A673 (cell line): ENCODE measurements around the gene ARNT2. TPM values are rescaled to one million over a fixed set of nuclear protein-coding genes. Genes with fewer than 3 reads are reported as not detected.

Experiments used
- BruUV-seq: library from RNA; stranded (reverse); fragments of 400-500 nt; replicated peaks from 2 replicates; lab custom pipeline; 2021; lab: Mats Ljungman, UMichigan
- CTCF ChIA-PET: fragments of 300-600 bp; sonication (Branson Sonifier 250); formaldehyde crosslinking; loops from one replicate; lab custom pipeline; 2022; ENCODE audit warnings: antibody characterized with exemption; lab: Charles Lee
- POLR2A ChIA-PET: fragments of 300-600 bp; sonication (Branson Sonifier 250); formaldehyde crosslinking; loops from one replicate; lab custom pipeline; 2022; ENCODE audit warnings: antibody characterized with exemption; ENCODE audit not compliant: low non-redundant PET; lab: Charles Lee
- DNase-seq: peaks from one replicate; pipeline ENCODE4 v3.0.0-alpha.2; 2015; ENCODE audit warnings: low spot score
- H3K27ac ChIP-seq: fragments of 200-600 bp; sonication (generic); 2 replicates; pipeline ENCODE4 v1.5.1; 2016; ENCODE audit warnings: mixed run types, low read depth, mild to moderate bottlenecking, mixed read lengths, antibody characterized with exemption, low read length; ENCODE audit not compliant: poor library complexity, severe bottlenecking
- H3K27me3 ChIP-seq: fragments of 200-600 bp; sonication (generic); replicated peaks from 2 replicates; pipeline ENCODE4 v1.6.1; 2017; ENCODE audit warnings: mixed run types, low read depth, mild to moderate bottlenecking, mixed read lengths, antibody characterized with exemption, low read length; ENCODE audit not compliant: insufficient read depth, poor library complexity
- H3K36me3 ChIP-seq: fragments of 200-600 bp; sonication (generic); 2 replicates; pipeline ENCODE4 v1.6.1; 2016; ENCODE audit warnings: mixed run types, mild to moderate bottlenecking, mixed read lengths, antibody characterized with exemption, low read length; ENCODE audit not compliant: insufficient read depth, poor library complexity, severe bottlenecking
- H3K4me1 ChIP-seq: fragments of 200-600 bp; sonication (generic); 2 replicates; pipeline ENCODE4 v1.6.1; 2017; ENCODE audit warnings: mixed run types, mild to moderate bottlenecking, mixed read lengths, antibody characterized with exemption, low read length; ENCODE audit not compliant: insufficient read depth, poor library complexity, severe bottlenecking
- H3K4me3 ChIP-seq: fragments of 200-600 bp; sonication (generic); 2 replicates; pipeline ENCODE4 v1.5.1; 2016; ENCODE audit warnings: low read depth, mixed run types, mild to moderate bottlenecking, mixed read lengths, low read length; ENCODE audit not compliant: poor library complexity, severe bottlenecking
- H3K9me3 ChIP-seq: fragments of 200-600 bp; sonication (generic); 2 replicates; pipeline ENCODE4 v1.6.1; 2016; ENCODE audit warnings: mixed run types, low read depth, mild to moderate bottlenecking, mixed read lengths, antibody characterized with exemption, low read length; ENCODE audit not compliant: poor library complexity, severe bottlenecking
- EZH2 ChIP-seq: fragments of 200-600 bp; sonication (generic); IDR thresholded peaks from 2 replicates; pipeline ENCODE4 v1.6.1; 2017; ENCODE audit warnings: borderline replicate concordance, low read depth, mild to moderate bottlenecking, mixed read lengths, antibody characterized with exemption, low read length; ENCODE audit not compliant: poor library complexity, severe bottlenecking
- intact Hi-C: fragments of 100-400 bp; cut with micrococcal nuclease; formaldehyde crosslinking; loops from one replicate; pipeline ENCODE4 v1.10.0; 2022; ENCODE audit not compliant: unreplicated experiment
- total RNA-seq: library from RNA; stranded (reverse); gene quantifications from 2 replicates; pipeline ENCODE4 v1.2.3, GENCODE V29; 2021
- TF ChIP-seq, protein P1 (sequence below): fragments of 300-800, 200-600 bp; sonication (generic); conservative IDR thresholded peaks from 2 replicates; pipeline ENCODE4 v1.5.1; 2017; ENCODE audit warnings: low read depth, mild to moderate bottlenecking, antibody characterized with exemption, low read length, moderate library complexity, mixed read lengths

ARNT2 gene
- total RNA-seq, 1 experiment from 2014 or later, result 2.1 TPM

DNA sequence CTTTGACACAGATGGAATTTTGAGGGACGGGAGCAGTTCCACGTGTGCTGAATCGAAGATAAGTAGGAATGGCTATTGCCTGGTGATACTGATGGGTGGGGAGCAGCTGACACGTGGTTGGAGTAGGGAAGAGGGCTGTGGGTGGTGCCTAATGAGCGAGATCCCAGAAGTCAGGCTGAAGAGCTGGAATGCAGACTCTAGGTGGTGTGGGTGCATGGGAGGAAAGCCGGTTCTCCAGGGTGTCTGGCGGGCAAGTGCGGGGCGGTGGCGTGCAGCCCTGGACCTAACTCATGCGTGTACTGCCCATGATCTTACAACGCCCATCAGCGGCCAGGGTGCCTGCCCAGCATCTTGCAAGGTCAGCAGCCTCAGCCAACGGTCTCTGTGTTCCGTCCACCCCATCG, 63.1 kb downstream of the ARNT2 start:
- CTCF ChIA-PET, result no interaction called here
- Histone ChIP-seq H3K36me3 (no peaks in the 10 kb centered on the region), H3K9me3 (no peaks in the 10 kb centered on the region), H3K4me1 (no peaks in the 10 kb centered on the region), H3K4me3 (no peak overlapping the region), H3K27me3 (no peaks in the 10 kb centered on the region), H3K27ac (no peak overlapping the region)
- intact Hi-C loops, result no loop called here
- POLR2A ChIA-PET, result no interaction called here
- TF ChIP-seq EZH2, result no peak
- TF ChIP-seq, protein P1, sequence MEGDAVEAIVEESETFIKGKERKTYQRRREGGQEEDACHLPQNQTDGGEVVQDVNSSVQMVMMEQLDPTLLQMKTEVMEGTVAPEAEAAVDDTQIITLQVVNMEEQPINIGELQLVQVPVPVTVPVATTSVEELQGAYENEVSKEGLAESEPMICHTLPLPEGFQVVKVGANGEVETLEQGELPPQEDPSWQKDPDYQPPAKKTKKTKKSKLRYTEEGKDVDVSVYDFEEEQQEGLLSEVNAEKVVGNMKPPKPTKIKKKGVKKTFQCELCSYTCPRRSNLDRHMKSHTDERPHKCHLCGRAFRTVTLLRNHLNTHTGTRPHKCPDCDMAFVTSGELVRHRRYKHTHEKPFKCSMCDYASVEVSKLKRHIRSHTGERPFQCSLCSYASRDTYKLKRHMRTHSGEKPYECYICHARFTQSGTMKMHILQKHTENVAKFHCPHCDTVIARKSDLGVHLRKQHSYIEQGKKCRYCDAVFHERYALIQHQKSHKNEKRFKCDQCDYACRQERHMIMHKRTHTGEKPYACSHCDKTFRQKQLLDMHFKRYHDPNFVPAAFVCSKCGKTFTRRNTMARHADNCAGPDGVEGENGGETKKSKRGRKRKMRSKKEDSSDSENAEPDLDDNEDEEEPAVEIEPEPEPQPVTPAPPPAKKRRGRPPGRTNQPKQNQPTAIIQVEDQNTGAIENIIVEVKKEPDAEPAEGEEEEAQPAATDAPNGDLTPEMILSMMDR, result no peak
- DNase-seq, result no peak
- no TSS peak for BruUV-seq

DNA sequence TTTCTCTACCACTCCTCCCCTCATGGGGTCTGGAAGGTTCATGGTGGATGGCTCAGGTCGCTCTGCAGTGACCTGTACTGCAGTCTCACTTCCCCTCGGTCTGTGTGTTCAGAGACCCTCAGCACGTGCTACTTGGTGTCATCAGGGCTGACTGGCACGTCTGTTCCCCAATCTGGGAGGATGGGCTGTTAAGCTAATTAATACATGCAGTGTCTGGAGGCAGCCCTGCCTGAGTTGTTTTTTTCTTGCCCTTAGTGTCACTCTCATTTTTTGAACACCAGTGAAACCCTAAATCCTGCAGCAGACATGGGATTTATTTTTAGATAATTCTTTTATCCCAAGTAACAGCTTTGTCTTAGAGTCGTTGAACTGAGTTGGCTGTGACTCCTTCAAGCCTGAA, 64.6 kb downstream of the ARNT2 start:
- no peaks in the 10 kb centered on the region for H3K36me3 ChIP-seq
- ChIA-PET POLR2A (no interaction called here), CTCF (no interaction called here)
- BruUV-seq, result no TSS peak
- H3K27ac ChIP-seq, result no peak overlapping the region
- TF ChIP-seq, protein P1, result no peak
- no peak for TF ChIP-seq EZH2
- no peak overlapping the region for H3K4me3 ChIP-seq
- H3K4me1 ChIP-seq, result no peaks in the 10 kb centered on the region
- H3K27me3 ChIP-seq, result no peaks in the 10 kb centered on the region
- DNase-seq, result no peak
- no peaks in the 10 kb centered on the region for H3K9me3 ChIP-seq
- intact Hi-C loops, result no loop called here

DNA sequence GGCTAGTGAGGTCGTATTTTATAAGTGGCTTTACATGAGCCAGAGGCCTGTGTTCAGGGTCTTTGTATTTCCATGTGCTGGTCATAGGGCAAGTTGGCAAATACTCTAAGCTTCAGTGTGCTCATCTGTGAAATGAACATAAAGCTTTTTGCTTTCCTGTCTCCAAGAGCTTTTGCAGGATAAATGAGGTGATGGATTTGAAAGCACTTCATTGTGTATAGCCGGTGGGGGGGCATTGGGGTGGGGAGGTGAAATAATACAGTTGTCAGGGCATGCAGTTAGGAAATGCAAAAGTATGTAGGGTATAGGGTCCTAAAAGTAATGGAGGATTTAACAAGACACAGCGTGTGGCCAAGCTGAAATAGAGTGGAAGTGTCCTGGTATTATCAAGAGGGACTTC, 67.7 kb downstream of the ARNT2 start:
- Histone ChIP-seq H3K4me1 (no peaks in the 10 kb centered on the region), H3K27me3 (no peaks in the 10 kb centered on the region), H3K4me3 (no peak overlapping the region), H3K9me3 (no peaks in the 10 kb centered on the region), H3K36me3 (no peaks in the 10 kb centered on the region), H3K27ac (no peak overlapping the region)
- ChIA-PET CTCF (no interaction called here), POLR2A (no interaction called here)
- BruUV-seq, result no TSS peak
- intact Hi-C loops, result no loop called here
- DNase-seq, result no peak
- TF ChIP-seq EZH2, result no peak
- TF ChIP-seq, protein P1, result no peak
